ENCODE results near the gene HAPLN2. TPM values are rescaled to one million over a fixed set of nuclear protein-coding genes. Genes with fewer than 3 reads are reported as not detected.

HAPLN2 gene
- total RNA-seq, 1 donor from 2014 or later = not detected

Other genes with a start within 250 kb of the HAPLN2 start
- gene MEF2D, start 118.6 kb upstream of the HAPLN2 start, total RNA-seq = 59.2 and 62.2 TPM in 2 replicates
- 0.24 and 0.52 TPM in 2 replicates for gene IQGAP3, start 46.9 kb upstream of the HAPLN2 start, total RNA-seq
- gene TTC24, start 39.7 kb upstream of the HAPLN2 start, total RNA-seq = 0.19 TPM in 1 of 2 replicates, not detected in the other
- 51.9 and 55.3 TPM in 2 replicates for gene NAXE, start 27.6 kb upstream of the HAPLN2 start, total RNA-seq
- 23.4 and 29.6 TPM in 2 replicates for gene GPATCH4, start 17.9 kb upstream of the HAPLN2 start, total RNA-seq
- gene BCAN, start 22.7 kb downstream of the HAPLN2 start, total RNA-seq = 0.11 TPM in 1 of 2 replicates, not detected in the other
- gene NES, start 58.0 kb downstream of the HAPLN2 start, total RNA-seq = 1,770 and 2,264 TPM in 2 replicates
- gene CRABP2, start 86.2 kb downstream of the HAPLN2 start, total RNA-seq = 5.3 and 6.2 TPM in 2 replicates
- 8.9 and 13.5 TPM in 2 replicates for gene METTL25B, start 109.1 kb downstream of the HAPLN2 start, total RNA-seq
- 12.8 and 19.7 TPM in 2 replicates for gene ISG20L2, start 109.4 kb downstream of the HAPLN2 start, total RNA-seq
- 60.6 and 65.6 TPM in 2 replicates for gene MRPL24, start 121.7 kb downstream of the HAPLN2 start, total RNA-seq
- 299 and 305 TPM in 2 replicates for gene HDGF, start 132.3 kb downstream of the HAPLN2 start, total RNA-seq
- gene PRCC, start 148.1 kb downstream of the HAPLN2 start, total RNA-seq = 50.1 and 52.6 TPM in 2 replicates
- not detected in 2 replicates for gene SH2D2A, start 197.4 kb downstream of the HAPLN2 start, total RNA-seq
- 0.05 TPM in 1 of 2 replicates, not detected in the other for gene INSRR, start 239.7 kb downstream of the HAPLN2 start, total RNA-seq
- 0.10 and 2.5 TPM in 2 replicates for gene NTRK1, start 241.4 kb downstream of the HAPLN2 start, total RNA-seq

All from myocyte (in vitro differentiated cells).